LNCaP clone FGC (cell line): ENCODE data around the gene PITPNM3.
A peak's percentile ranks its signal among the peaks of the same experiment; 100 is the strongest.

ENCODE experiments used
- DNase-seq: peaks from one replicate; pipeline ENCODE4 v3.0.0-alpha.2; 2011; ENCODE audit warnings: low read depth
- H3K4me3 ChIP-seq: 2 replicates; pipeline ENCODE4 v1.5.1; 2011; ENCODE audit warnings: mild to moderate bottlenecking, low read depth, low read length, control low read depth
- CTCF ChIP-seq: IDR thresholded peaks from 2 replicates; pipeline ENCODE4 v1.5.1; 2012; ENCODE audit warnings: mild to moderate bottlenecking; ENCODE audit not compliant: control insufficient read depth, insufficient read depth; ENCODE audit errors: extremely low read depth

Gene PITPNM3

DNA sequence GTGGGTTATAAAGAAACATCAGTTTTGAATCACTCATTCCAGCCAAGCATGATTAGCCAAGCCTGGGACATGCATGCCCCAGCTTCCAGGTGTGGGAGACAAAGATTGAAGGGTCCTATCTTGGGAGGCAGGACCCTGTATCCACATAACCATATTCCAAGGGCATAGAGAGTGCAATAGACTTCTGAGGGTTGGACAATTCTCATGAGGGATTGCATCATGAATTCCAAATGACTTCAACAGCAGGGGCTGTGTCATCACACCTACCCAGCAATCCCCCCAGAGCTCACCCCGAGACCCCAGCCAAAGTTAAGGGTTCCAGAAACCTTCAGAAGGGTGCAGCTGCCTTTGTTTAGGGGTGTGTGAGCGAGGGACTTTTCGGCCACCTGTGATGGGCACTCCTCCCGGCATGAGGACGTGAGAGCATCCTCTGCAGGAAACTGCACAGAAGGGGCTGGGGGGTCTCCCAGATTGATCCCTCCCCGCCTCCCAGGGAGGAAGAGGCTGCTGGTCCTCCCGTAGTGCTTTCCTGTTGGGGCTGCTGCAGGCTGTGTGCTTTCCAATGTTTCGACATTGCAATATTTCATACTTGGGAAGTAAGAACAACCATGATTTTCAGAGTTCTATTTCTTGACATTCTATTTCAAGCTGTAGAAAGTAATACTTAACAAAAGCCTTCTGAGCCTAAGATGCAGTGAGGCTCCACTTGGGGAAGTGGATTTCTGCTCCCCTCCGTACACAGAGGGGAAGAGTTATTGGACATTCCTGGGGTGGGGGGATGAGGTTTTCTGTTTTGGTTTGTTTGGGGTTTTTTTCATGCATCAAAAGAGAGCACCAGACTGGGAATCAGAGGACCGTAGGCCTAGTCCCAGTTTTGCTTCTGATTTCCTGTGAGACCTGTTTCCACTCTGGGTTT, 13.3 kb upstream of the PITPNM3 start:
- TF ChIP-seq CTCF = no peak
- no peak for DNase-seq
- no peak overlapping the region for H3K4me3 ChIP-seq

GRCh38 chr17:6568184-6568758, 11.9 kb upstream of the PITPNM3 start:
- no peak for DNase-seq
- no peak overlapping the region for H3K4me3 ChIP-seq
- no peak for TF ChIP-seq CTCF

DNA sequence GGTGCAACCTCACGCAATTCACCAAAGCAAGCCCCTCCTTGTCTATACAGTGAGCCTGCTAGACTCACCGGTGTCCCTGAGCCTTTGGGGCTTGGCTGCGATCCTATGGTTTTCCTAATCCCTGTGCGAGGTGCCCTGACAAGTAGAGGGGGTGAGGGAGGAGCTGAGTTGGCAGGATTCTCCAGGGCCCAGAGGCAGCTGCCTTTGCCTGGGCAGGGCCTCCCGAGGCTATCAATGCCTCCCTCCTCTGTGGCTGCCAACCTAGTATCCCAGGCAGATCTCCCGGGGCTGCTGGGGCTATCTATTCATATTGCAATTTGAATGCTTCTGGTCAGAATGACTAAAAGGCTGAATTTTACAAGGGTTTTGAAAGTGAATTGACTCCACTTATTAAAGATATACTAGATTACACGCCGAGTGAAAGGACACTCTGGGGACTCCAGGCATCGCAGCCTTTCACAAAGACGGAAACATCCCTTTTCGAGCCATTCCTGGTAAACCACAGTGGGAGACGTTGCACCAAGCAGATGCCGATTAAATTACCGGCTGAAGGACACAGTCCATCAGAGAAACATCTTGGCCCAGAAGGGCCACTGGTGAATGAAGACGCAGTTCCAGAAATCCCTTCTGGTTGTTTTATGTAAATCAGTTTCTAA, 11.3 kb upstream of the PITPNM3 start:
- peak; percentile 41 for DNase-seq
- H3K4me3 ChIP-seq = no peak overlapping the region
- no peak for TF ChIP-seq CTCF

DNA sequence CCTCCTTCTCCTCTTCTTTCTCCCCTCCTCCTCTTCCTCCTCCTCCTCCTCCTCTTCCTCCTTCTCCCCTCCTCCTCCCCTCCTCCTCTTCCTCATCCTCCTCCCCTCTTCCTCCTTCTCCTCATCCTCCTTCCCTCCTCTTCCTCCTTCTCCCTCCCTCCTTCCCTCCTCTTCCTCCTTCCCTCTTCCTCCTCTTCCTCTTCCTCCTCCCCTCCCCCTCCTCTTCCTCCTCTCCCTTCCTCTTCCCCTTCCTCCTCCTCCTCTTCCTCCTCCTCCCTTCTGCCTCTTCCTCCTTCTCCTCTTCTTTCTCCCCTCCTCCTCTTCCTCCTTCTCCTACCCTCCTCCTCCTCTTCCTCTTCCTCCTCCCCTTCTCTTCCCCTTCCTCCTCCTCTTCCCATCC, 5.1 kb upstream of the PITPNM3 start:
- no peak for DNase-seq
- H3K4me3 ChIP-seq = no peak overlapping the region
- no peak for TF ChIP-seq CTCF

DNA sequence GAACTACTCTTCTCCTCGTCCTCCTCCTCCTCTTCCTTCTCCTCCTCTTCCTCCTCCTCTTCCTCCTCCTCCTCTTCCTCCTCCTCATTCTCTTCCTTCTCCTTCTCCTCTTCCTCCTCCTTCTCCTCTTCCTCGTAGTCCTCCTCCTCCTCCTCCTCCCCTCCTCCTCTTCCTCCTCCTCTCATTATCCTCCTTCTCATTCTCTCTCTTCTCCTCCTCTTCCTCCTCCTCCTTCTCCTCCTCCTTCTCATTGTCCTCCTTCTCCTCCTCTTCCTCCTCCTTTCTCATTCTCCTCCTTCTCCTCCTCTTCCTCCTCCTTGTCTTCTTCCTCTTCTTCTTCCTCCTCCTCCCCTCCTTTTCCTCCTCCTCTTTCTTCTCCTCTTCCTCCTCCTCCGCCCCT, 4.1 kb upstream of the PITPNM3 start:
- TF ChIP-seq CTCF = no peak
- no peak overlapping the region for H3K4me3 ChIP-seq
- no peak for DNase-seq

DNA sequence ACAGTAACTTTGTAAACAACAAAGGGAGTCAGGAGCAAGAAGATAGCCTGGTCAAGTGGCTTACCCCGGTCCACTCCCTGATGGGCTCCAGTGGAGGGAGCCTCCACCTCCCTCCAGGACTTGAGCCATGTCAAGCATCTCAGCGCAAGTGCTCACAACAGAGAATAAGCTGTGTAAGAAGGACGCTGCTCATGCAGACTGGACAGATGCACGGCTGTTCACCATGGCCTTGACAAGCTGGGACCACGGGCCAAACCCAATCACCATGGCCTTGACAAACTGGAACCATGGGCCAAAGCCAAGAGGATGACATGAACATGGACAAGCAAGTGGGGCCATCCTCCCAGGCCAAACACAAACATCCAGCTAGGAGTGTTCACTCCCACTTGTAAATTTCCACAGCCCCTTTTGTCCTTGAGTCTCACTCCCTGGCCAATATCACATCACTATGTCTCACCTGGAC, 3.4 kb upstream of the PITPNM3 start:
- H3K4me3 ChIP-seq = no peak overlapping the region
- DNase-seq = no peak
- no peak for TF ChIP-seq CTCF
